Right cardiac atrium (tissue), 5 donors: Measurements from ENCODE around the gene HDGF. TPM values are rescaled to one million over a fixed set of nuclear protein-coding genes. Genes with fewer than 3 reads are reported as not detected.

ENCODE experiments used
- ATAC-seq, 2 donors: fragments of 200-7000 bp; cut with Tn5 transposase; one replicate each; pipeline versions ENCODE4 v1.8.0 to v1.9.1; 2020; ENCODE audit warnings: moderate library complexity in 2 of 2, mild to moderate bottlenecking in 1 of 2
- DNase-seq, 3 donors: peaks; one replicate each; pipeline ENCODE4 v3.0.0-alpha.2; 2020
- H3K27ac ChIP-seq: one replicate; pipeline ENCODE4 v1.5.1; 2013; ENCODE audit warnings: mild to moderate bottlenecking, low read length, control low read depth, moderate library complexity
- H3K27me3 ChIP-seq: one replicate; pipeline ENCODE4 v1.6.1; 2013; ENCODE audit not compliant: control insufficient read depth, insufficient read depth
- H3K4me1 ChIP-seq: one replicate; pipeline ENCODE4 v1.6.1; 2013; ENCODE audit warnings: low read length; ENCODE audit not compliant: control insufficient read depth, insufficient read depth
- H3K4me3 ChIP-seq: one replicate; pipeline ENCODE4 v1.5.1; 2013; ENCODE audit warnings: low read length, control low read depth
- H3K9me3 ChIP-seq: one replicate; pipeline ENCODE4 v1.6.1; 2013; ENCODE audit warnings: low read length; ENCODE audit not compliant: control insufficient read depth
- WGBS: extraction: QIAGEN DNeasy Blood & Tissue Kit; methylation state at CpG from one replicate; pipeline ENCODE4 v1.1.7; 2013; 5-methylcytosine and 5-hydroxymethylcytosine counted together
- intact Hi-C, 4 donors: fragments of 100-400 bp; cut with DNase I; formaldehyde crosslinking; loops; one replicate each; pipeline versions ENCODE4 v1.11.0 to v1.14.0; 2022 to 2023
- long read RNA-seq, 4 donors: library from polyadenylated mRNA; unstranded; transcript quantifications; one replicate each; pipeline ENCODE4 v2.0.0, GENCODE V29; 2020 to 2021
- polyA plus RNA-seq: library from polyadenylated mRNA; stranded (reverse); fragments of 200-250 nt; gene quantifications from one replicate; pipeline ENCODE4 v1.2.3, GENCODE V29; 2013
- total RNA-seq, 4 donors: library from RNA; stranded (reverse); fragmentation: NEBNext Ultra II Directional; extraction: Animal tissue kit (Norgen Biotek cat#: 25700); gene quantifications; one replicate each; pipeline ENCODE4 v1.2.1, GENCODE V29; 2021
- donor health status: healthy with polysubstance abuse.
- donor health status: DM: no; HTN: yes; CAD: no.
- donor health status: DM: no; HTN: no; CAD: no.
- donor health status: DM: no; HTN: yes; CAD: no; lungs with severe emphysema.
- donor health status: DM: yes; HTN: yes; CAD: no.

HDGF gene
- total RNA-seq (100 to 1,000 TPM; 148 to 171 (median 162) TPM), polyA plus RNA-seq (124 TPM)
- long read RNA-seq, donor 1, transcript HDGF-201 (6 exons, 2,380 nt) = major isoform, 445 of 518 reads
- long read RNA-seq, donor 1, partial matches to known transcripts = 54 of 518 reads
- long read RNA-seq, donor 1, other reads (novel, unspliced or antisense) = 14 of 518 reads
- long read RNA-seq, donor 2, transcript HDGF-201 (6 exons, 2,380 nt) = major isoform, 155 of 192 reads
- long read RNA-seq, donor 2, partial matches to known transcripts = 26 of 192 reads
- long read RNA-seq, donor 2, other reads (novel, unspliced or antisense) = 8 of 192 reads
- long read RNA-seq, donor 3, transcript HDGF-201 (6 exons, 2,380 nt) = major isoform, 152 of 269 reads
- long read RNA-seq, donor 3, partial matches to known transcripts = 82 of 269 reads
- long read RNA-seq, donor 3, other reads (novel, unspliced or antisense) = 31 of 269 reads
- long read RNA-seq, donor 4, transcript HDGF-201 (6 exons, 2,380 nt) = major isoform, 146 of 203 reads
- long read RNA-seq, donor 4, partial matches to known transcripts = 41 of 203 reads
- long read RNA-seq, donor 4, other reads (novel, unspliced or antisense) = 15 of 203 reads

- peaks cover 23% of the 10 kb centered on the region for H3K4me1 ChIP-seq
Measured at GRCh38 chr1:156751451-156751756, at the start of gene HDGF. Gene HDGF, minus strand, starts transcription at chr1:156751675. Its CDS starts 246 bp downstream, at chr1:156751429.

DNA sequence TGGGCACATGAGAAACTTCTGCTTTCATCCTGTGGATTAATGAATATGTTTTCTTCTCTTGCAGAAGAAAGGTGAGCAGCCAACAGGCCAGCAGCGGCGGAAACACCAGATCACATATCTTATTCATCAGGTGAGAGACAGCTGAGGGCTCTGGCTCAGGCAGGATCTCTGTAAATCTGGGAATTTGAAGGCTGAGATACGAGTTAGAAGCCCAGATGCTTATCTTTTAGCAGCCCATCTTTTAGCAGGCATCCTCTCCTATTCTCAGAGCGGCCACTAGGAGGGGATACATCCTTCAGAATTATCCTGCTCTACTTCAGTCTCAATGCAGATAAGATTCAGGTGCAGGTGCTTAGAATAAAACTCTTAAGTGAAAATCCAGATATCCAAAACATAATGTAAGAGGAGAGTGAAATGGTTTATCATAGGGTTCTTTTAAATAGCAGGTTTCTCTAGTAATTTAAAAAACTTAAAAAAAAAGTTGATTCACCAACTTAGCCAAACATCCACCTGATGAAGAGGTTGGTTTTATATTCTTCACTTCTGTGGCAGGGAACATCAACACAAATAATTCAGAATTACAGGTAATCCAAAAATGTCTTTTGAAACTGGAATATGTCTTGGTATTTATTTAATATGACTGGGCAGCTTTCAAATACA, 45.9 kb upstream of the HDGF start:
- ATAC-seq (no peak), DNase-seq (no peak)
- no peaks in the 10 kb centered on the region for H3K27me3 ChIP-seq
- H3K4me1 ChIP-seq = no peaks in the 10 kb centered on the region
- H3K9me3 ChIP-seq = no peaks in the 10 kb centered on the region
- 49% methylated on average over 4 of the region's 4 CpGs for WGBS
- H3K4me3 ChIP-seq = no peak overlapping the region
- intact Hi-C loops = no loop called here
- H3K27ac ChIP-seq = no peak overlapping the region

More at GRCh38 chr1:156751451-156751756, at the start of gene HDGF:
- ATAC-seq (no peak), DNase-seq (no peak)
- Histone ChIP-seq H3K27me3 (no peaks in the 10 kb centered on the region), H3K27ac (peak within 1 kb of the TSS; percentile 100), H3K9me3 (no peaks in the 10 kb centered on the region), H3K4me3 (peak within 1 kb of the TSS; percentile 89)
- under 1% methylated on average over 48 of the region's 48 CpGs for WGBS
- intact Hi-C loops = no loop called here

- no peak for ATAC-seq
- WGBS = 85% methylated on average over 8 of the region's 8 CpGs
Measured at GRCh38 chr1:156796340-156797097, 45.0 kb upstream of the HDGF start.

DNA sequence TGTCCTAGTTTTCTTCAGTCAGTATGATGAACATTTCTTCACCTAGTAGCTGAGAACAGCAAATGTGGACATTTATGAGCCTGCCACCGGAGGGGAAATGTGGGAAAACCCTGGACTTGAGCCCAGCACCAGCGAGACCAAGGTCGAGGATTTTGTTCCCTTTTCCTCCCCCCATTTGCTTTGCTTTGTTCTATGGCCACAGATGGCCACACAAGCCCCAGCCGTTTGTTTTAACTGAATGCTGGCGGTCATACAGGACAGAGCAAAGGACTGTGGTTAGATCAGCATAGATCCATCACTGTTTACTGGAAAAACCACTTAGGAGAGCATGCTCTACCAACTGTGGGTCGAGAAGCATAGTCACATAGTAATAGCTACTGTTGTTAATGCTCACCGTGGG, 44.3 kb upstream of the HDGF start:
- Histone ChIP-seq H3K4me1 (no peaks in the 10 kb centered on the region), H3K27me3 (no peaks in the 10 kb centered on the region), H3K9me3 (no peaks in the 10 kb centered on the region), H3K27ac (no peak overlapping the region), H3K4me3 (no peak overlapping the region)
- 51% methylated on average over 7 of the region's 7 CpGs for WGBS
- ATAC-seq = no peak
- intact Hi-C loops = no loop called here
- DNase-seq = no peak

More at GRCh38 chr1:156796340-156797097, 45.0 kb upstream of the HDGF start:
- no peak for DNase-seq
- no peak overlapping the region for H3K27ac ChIP-seq
- H3K27me3 ChIP-seq = no peaks in the 10 kb centered on the region
- intact Hi-C loops = no loop called here
- H3K4me3 ChIP-seq = no peak overlapping the region
- no peaks in the 10 kb centered on the region for H3K4me1 ChIP-seq
- no peaks in the 10 kb centered on the region for H3K9me3 ChIP-seq

DNA sequence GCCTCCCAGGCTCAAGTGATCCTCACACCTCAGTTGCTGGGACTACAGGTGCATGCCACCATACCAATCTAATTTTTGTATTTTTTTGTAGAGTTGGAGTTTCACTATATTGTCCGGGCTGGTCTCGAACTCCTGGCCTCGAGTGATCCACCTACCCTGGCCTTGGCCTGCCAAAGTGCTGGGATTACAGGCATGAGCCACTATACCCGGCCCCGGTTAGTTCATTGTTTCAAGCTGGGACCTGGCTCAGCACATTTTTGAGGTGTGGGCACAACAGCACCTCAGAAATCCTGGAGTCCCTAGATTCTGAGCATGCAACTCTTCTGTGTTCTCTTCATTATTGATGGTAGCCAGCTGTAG, 43.9 kb upstream of the HDGF start:
- H3K9me3 ChIP-seq = no peaks in the 10 kb centered on the region
- DNase-seq (no peak), ATAC-seq (no peak)
- 94% methylated on average over 5 of the region's 5 CpGs for WGBS
- no peak overlapping the region for H3K27ac ChIP-seq
- H3K27me3 ChIP-seq = no peaks in the 10 kb centered on the region
- intact Hi-C loops = no loop called here
- H3K4me3 ChIP-seq = no peak overlapping the region
- H3K4me1 ChIP-seq = no peaks in the 10 kb centered on the region

GRCh38 chr1:156794506-156795373, 43.3 kb upstream of the HDGF start:
- H3K4me1 ChIP-seq = no peaks in the 10 kb centered on the region
- no peak for DNase-seq
- no peaks in the 10 kb centered on the region for H3K27me3 ChIP-seq
- no peak for ATAC-seq
- intact Hi-C loops = no loop called here
- H3K9me3 ChIP-seq = no peaks in the 10 kb centered on the region
- no peak overlapping the region for H3K4me3 ChIP-seq
- no peak overlapping the region for H3K27ac ChIP-seq
- 74% methylated on average over 7 of the region's 7 CpGs for WGBS

GRCh38 chr1:156789621-156790318, 38.3 kb upstream of the HDGF start:
- Histone ChIP-seq H3K9me3 (no peaks in the 10 kb centered on the region), H3K4me3 (no peak overlapping the region), H3K27me3 (no peaks in the 10 kb centered on the region), H3K27ac (no peak overlapping the region), H3K4me1 (no peaks in the 10 kb centered on the region)
- no peak for DNase-seq
- 93% methylated on average over 4 of the region's 4 CpGs for WGBS
- intact Hi-C loops = no loop called here
- no peak for ATAC-seq

DNA sequence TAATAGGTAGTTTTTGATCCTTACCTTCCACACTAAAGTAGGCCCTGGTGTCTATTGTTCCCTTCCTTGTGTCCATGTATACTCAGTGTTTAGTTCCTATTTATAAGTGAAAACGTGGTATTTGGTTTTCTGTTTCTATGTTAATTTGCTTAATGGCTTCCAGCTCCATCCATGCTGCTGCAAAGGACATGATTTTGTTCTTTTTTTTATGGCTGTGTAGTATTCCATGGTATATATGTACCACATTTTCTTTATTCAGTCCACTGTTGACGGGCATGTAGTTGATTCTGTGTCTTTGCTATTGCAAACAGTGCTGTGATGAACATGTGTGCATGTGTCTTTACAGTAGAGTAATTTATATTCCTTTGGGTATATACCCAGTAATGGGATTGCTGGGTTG, 36.7 kb upstream of the HDGF start:
- no peaks in the 10 kb centered on the region for H3K27me3 ChIP-seq
- no peak overlapping the region for H3K4me3 ChIP-seq
- no peak overlapping the region for H3K27ac ChIP-seq
- intact Hi-C loops = no loop called here
- ATAC-seq (no peak), DNase-seq (no peak)
- WGBS = 95% methylated on average over 2 of the region's 2 CpGs
- no peaks in the 10 kb centered on the region for H3K9me3 ChIP-seq
- no peaks in the 10 kb centered on the region for H3K4me1 ChIP-seq

- H3K9me3 ChIP-seq = no peaks in the 10 kb centered on the region
- no peak overlapping the region for H3K4me3 ChIP-seq
- 86% methylated on average over 10 of the region's 10 CpGs for WGBS
- DNase-seq (no peak), ATAC-seq (no peak)
- intact Hi-C loops = no loop called here
- H3K27me3 ChIP-seq = no peaks in the 10 kb centered on the region
- H3K4me1 ChIP-seq = no peaks in the 10 kb centered on the region
- H3K27ac ChIP-seq = no peak overlapping the region
Measured at GRCh38 chr1:156786640-156787039, 35.2 kb upstream of the HDGF start.

GRCh38 chr1:156785458-156785857, 34.0 kb upstream of the HDGF start:
- no peak overlapping the region for H3K27ac ChIP-seq
- H3K4me3 ChIP-seq = no peak overlapping the region
- H3K27me3 ChIP-seq = no peaks in the 10 kb centered on the region
- DNase-seq = no peak
- H3K4me1 ChIP-seq = no peaks in the 10 kb centered on the region
- H3K9me3 ChIP-seq = no peaks in the 10 kb centered on the region
- peak; percentile 50 to 73 for ATAC-seq
- intact Hi-C loops = no loop called here
- 78% methylated on average over 6 of the region's 6 CpGs for WGBS
